Thymus (tissue), 11 donors: Measurements from ENCODE around the gene UBE2F. TPM values are rescaled to one million over a fixed set of nuclear protein-coding genes. Genes with fewer than 3 reads are reported as not detected.
"Not testable (repeated sequence)": the region's sequence is repeated elsewhere in the genome, so short reads cannot be mapped to it uniquely, and the experiment has no call there.

Experiments
- DNase-seq, 9 donors: peaks; one replicate each; pipeline ENCODE4 v3.0.0-alpha.2; 2013; ENCODE audit warnings: low spot score in 9 of 9, low read depth in 6 of 9, missing footprints in 1 of 9
- H3K27ac ChIP-seq, 2 donors: one replicate each; pipeline ENCODE4 v1.5.1; 2013; ENCODE audit warnings: control low read depth in 1 of 2, low read depth in 1 of 2, low read length in 1 of 2, mild to moderate bottlenecking in 1 of 2, moderate library complexity in 1 of 2
- H3K27me3 ChIP-seq, 2 donors: one replicate each; pipeline ENCODE4 v1.5.1; 2013; ENCODE audit warnings: low read length in 1 of 2; ENCODE audit not compliant: control insufficient read depth in 2 of 2, insufficient read depth in 1 of 2
- H3K36me3 ChIP-seq, 2 donors: one replicate each; pipeline ENCODE4 v1.5.1; 2013; ENCODE audit warnings: low read length in 1 of 2, mild to moderate bottlenecking in 1 of 2, moderate library complexity in 1 of 2; ENCODE audit not compliant: control insufficient read depth in 2 of 2, insufficient read depth in 2 of 2
- H3K4me1 ChIP-seq, 2 donors: one replicate each; pipeline ENCODE4 v1.5.1; 2013; ENCODE audit warnings: low read length in 2 of 2; ENCODE audit not compliant: control insufficient read depth in 2 of 2, insufficient read depth in 2 of 2
- H3K4me3 ChIP-seq, 2 donors: one replicate each; pipeline ENCODE4 v1.5.1; 2013; ENCODE audit warnings: low read length in 2 of 2, control low read depth in 1 of 2, mild to moderate bottlenecking in 1 of 2
- H3K9me3 ChIP-seq, 2 donors: one replicate each; pipeline ENCODE4 v1.5.1; 2013; ENCODE audit warnings: low read length in 1 of 2, mild to moderate bottlenecking in 1 of 2; ENCODE audit not compliant: control insufficient read depth in 2 of 2, insufficient read depth in 1 of 2
- WGBS: extraction: QIAGEN DNeasy Blood & Tissue Kit; methylation state at CpG from one replicate; pipeline ENCODE4 v1.1.7; 2013; 5-methylcytosine and 5-hydroxymethylcytosine counted together
- polyA plus RNA-seq: library from polyadenylated mRNA; stranded (reverse); fragments of 200-250 nt; gene quantifications from one replicate; pipeline ENCODE4 v1.2.3, GENCODE V29; 2013
- total RNA-seq: library from RNA; stranded (reverse); fragments of 120-200 nt; gene quantifications from one replicate; pipeline ENCODE4 v1.2.4, GENCODE V29; 2013
- donor health status: healthy.

Gene UBE2F
- total and polyA plus RNA-seq, 2 donors, result 50.7 to 77.8 TPM

- H3K36me3 ChIP-seq, result no peaks in the 10 kb centered on the region
- DNase-seq, result no peak
- H3K9me3 ChIP-seq, result peaks cover 2 to 8% of the 10 kb centered on the region in 2 donors
- no peak overlapping the region for H3K27ac ChIP-seq
- H3K4me3 ChIP-seq, result no peak overlapping the region
- H3K4me1 ChIP-seq, result peaks cover 0 to 7% of the 10 kb centered on the region in 2 donors
- no peaks in the 10 kb centered on the region for H3K27me3 ChIP-seq
Measured at GRCh38 chr2:237939251-237939650, 27.6 kb upstream of the UBE2F start.

- Histone ChIP-seq H3K27ac (no peak overlapping the region), H3K4me1 (peaks cover 0 to 7% of the 10 kb centered on the region in 2 donors), H3K27me3 (no peaks in the 10 kb centered on the region), H3K4me3 (no peak overlapping the region), H3K36me3 (no peaks in the 10 kb centered on the region), H3K9me3 (peaks cover 2 to 24% of the 10 kb centered on the region in 2 donors)
- no peak for DNase-seq
Measured at GRCh38 chr2:237940828-237941227, 26.0 kb upstream of the UBE2F start.

- H3K4me3 ChIP-seq, result no peak overlapping the region
- no peaks in the 10 kb centered on the region for H3K36me3 ChIP-seq
- DNase-seq, result no peak
- WGBS, result 48% methylated on average over 2 of the region's 2 CpGs
- H3K4me1 ChIP-seq, result peaks cover 0 to 7% of the 10 kb centered on the region in 2 donors
- H3K27ac ChIP-seq, result no peak overlapping the region
- H3K9me3 ChIP-seq, result peaks cover 2 to 25% of the 10 kb centered on the region in 2 donors
- no peaks in the 10 kb centered on the region for H3K27me3 ChIP-seq
Measured at GRCh38 chr2:237941239-237941638, 25.6 kb upstream of the UBE2F start.

- no peak overlapping the region for H3K27ac ChIP-seq
- no peak for DNase-seq
- peaks cover 2 to 28% of the 10 kb centered on the region in 2 donors for H3K9me3 ChIP-seq
- no peaks in the 10 kb centered on the region for H3K36me3 ChIP-seq
- no peaks in the 10 kb centered on the region for H3K27me3 ChIP-seq
- peaks cover 0 to 7% of the 10 kb centered on the region in 2 donors for H3K4me1 ChIP-seq
- 45% methylated on average over 3 of the region's 3 CpGs for WGBS
- H3K4me3 ChIP-seq, result no peak overlapping the region
Measured at GRCh38 chr2:237942513-237942899, 24.3 kb upstream of the UBE2F start.

GRCh38 chr2:237943395-237944094 lies 23.3 kb upstream of the UBE2F start:
- H3K36me3 ChIP-seq, result no peaks in the 10 kb centered on the region
- peaks cover 0 to 7% of the 10 kb centered on the region in 2 donors for H3K4me1 ChIP-seq
- no peak overlapping the region for H3K27ac ChIP-seq
- peaks cover 2 to 28% of the 10 kb centered on the region in 2 donors for H3K9me3 ChIP-seq
- no peak for DNase-seq
- no peaks in the 10 kb centered on the region for H3K27me3 ChIP-seq
- H3K4me3 ChIP-seq, result no peak overlapping the region
- WGBS, result 95% methylated on average over 7 of the region's 7 CpGs

- 93% methylated on average over 4 of the region's 4 CpGs for WGBS
Measured at GRCh38 chr2:237944302-237944701, 22.5 kb upstream of the UBE2F start.

GRCh38 chr2:237946423-237946822 lies 20.4 kb upstream of the UBE2F start:
- peaks cover 0 to 7% of the 10 kb centered on the region in 2 donors for H3K4me1 ChIP-seq
- no peaks in the 10 kb centered on the region for H3K27me3 ChIP-seq
- no peaks in the 10 kb centered on the region for H3K36me3 ChIP-seq
- WGBS, result 81% methylated on average over 1 of the region's 1 CpG
- DNase-seq, result no peak
- H3K27ac ChIP-seq, result no peak overlapping the region
- no peak overlapping the region for H3K4me3 ChIP-seq
- peaks cover 2 to 28% of the 10 kb centered on the region in 2 donors for H3K9me3 ChIP-seq

More at GRCh38 chr2:237944302-237944701, 22.5 kb upstream of the UBE2F start:
- Histone ChIP-seq H3K27ac (no peak overlapping the region), H3K4me1 (peaks cover 0 to 7% of the 10 kb centered on the region in 2 donors), H3K27me3 (no peaks in the 10 kb centered on the region), H3K9me3 (peaks cover 2 to 28% of the 10 kb centered on the region in 2 donors), H3K4me3 (no peak overlapping the region), H3K36me3 (no peaks in the 10 kb centered on the region)
- DNase-seq, result no peak

GRCh38 chr2:237951354-237951753 lies 15.5 kb upstream of the UBE2F start:
- peaks cover 14 to 22% of the 10 kb centered on the region in 2 donors for H3K27me3 ChIP-seq
- DNase-seq, H3K4me1 ChIP-seq, H3K27ac ChIP-seq, H3K4me3 ChIP-seq, H3K36me3 ChIP-seq, H3K9me3 ChIP-seq: not testable (repeated sequence)
- WGBS, result 90% methylated on average over 4 of the region's 4 CpGs

- H3K4me1 ChIP-seq, result peaks cover 0 to 2% of the 10 kb centered on the region in 2 donors
- no peaks in the 10 kb centered on the region for H3K36me3 ChIP-seq
- peaks cover 0 to 3% of the 10 kb centered on the region in 2 donors for H3K9me3 ChIP-seq
- no peak overlapping the region for H3K4me3 ChIP-seq
- no peak for DNase-seq
- no peak overlapping the region for H3K27ac ChIP-seq
- WGBS, result 96% methylated on average over 3 of the region's 3 CpGs
- peaks cover 19 to 28% of the 10 kb centered on the region in 2 donors for H3K27me3 ChIP-seq
Measured at GRCh38 chr2:237951878-237952277, 14.9 kb upstream of the UBE2F start.
